Thyroid gland (tissue), 4 donors: ENCODE data around the gene ABCG8. TPM values are rescaled to one million over a fixed set of nuclear protein-coding genes. Genes with fewer than 3 reads are reported as not detected.

Source experiments
- DNase-seq, 2 donors: peaks; one replicate each; pipeline ENCODE4 v3.0.0-alpha.2; 2019
- H3K27ac ChIP-seq, 3 donors: fragments of 200-600 bp; sonication (generic); 1 replicate in 2 of 3; 2 replicates in 1 of 3; pipeline ENCODE4 v1.5.1; 2016 to 2019; ENCODE audit warnings: mild to moderate bottlenecking in 1 of 3, moderate library complexity in 1 of 3
- H3K27me3 ChIP-seq: fragments of 200-600 bp; sonication (generic); one replicate; pipeline ENCODE4 v1.5.1; 2019
- H3K36me3 ChIP-seq, 2 donors: fragments of 200-600 bp; sonication (generic); one replicate each; pipeline ENCODE4 v1.5.1; 2016 to 2019
- H3K4me1 ChIP-seq, 2 donors: fragments of 200-600 bp; sonication (generic); one replicate each; pipeline ENCODE4 v1.5.1; 2017 to 2019
- H3K4me3 ChIP-seq, 3 donors: fragments of 200-600 bp; sonication (generic); replicated peaks in 1 of 3; 1 replicate in 2 of 3; 2 replicates in 1 of 3; pipeline ENCODE4 v1.5.1; 2016; ENCODE audit warnings: mild to moderate bottlenecking in 1 of 3
- H3K9me3 ChIP-seq: fragments of 200-600 bp; sonication (generic); one replicate; pipeline ENCODE4 v1.5.1; 2017
- CTCF ChIP-seq, 6 experiments: fragments of 200-600 bp in 3 of 6; fragments of 450-650 bp in 3 of 6; sonication (generic) in 3 of 6; IDR thresholded peaks; one replicate each; pipeline ENCODE4 v1.5.1; 2016 to 2019; ENCODE audit warnings: antibody characterized with exemption in 6 of 6, mild to moderate bottlenecking in 2 of 6, inconsistent platforms in 1 of 6, moderate library complexity in 1 of 6
- POLR2A ChIP-seq, 2 donors: fragments of 450-650 bp; IDR thresholded peaks; one replicate each; pipeline ENCODE4 v1.6.1; 2017; ENCODE audit warnings: antibody characterized with exemption in 2 of 2, mild to moderate bottlenecking in 2 of 2, moderate library complexity in 1 of 2
- WGBS, 2 donors: methylation state at CpG; one replicate each; pipeline ENCODE4 v1.1.5; 2017; 5-methylcytosine and 5-hydroxymethylcytosine counted together
- intact Hi-C: fragments of 100-400 bp; cut with DNase I; formaldehyde crosslinking; loops from one replicate; pipeline ENCODE4 v1.15.1; 2023
- total RNA-seq, 4 donors: library from RNA; depleted of rRNA; stranded (reverse); fragments of >200 nt; gene quantifications; one replicate each; pipeline ENCODE4 v1.2.3, GENCODE V29; 2016

ABCG8 gene
- total RNA-seq, 4 donors from 2014 or later = not detected

- TF ChIP-seq CTCF (IDR thresholded peaks at IDR 0.05) (no peak), POLR2A (IDR thresholded peaks at IDR 0.05) (no peak)
- Histone ChIP-seq H3K27me3 (no peaks in the 10 kb centered on the region), H3K27ac (no peak overlapping the region), H3K4me1 (no peaks in the 10 kb centered on the region), H3K4me3 (no peak overlapping the region), H3K36me3 (peaks cover 7 to 36% of the 10 kb centered on the region in 2 donors), H3K9me3 (no peaks in the 10 kb centered on the region)
- 91 to 94% methylated on average over 2 of the region's 2 CpGs for WGBS, 2 donors
- intact Hi-C loops = no loop called here
- DNase-seq = no peak
These were observed 32.1 kb upstream of the ABCG8 start for GRCh38 chr2:43806719-43807031.

- H3K27ac ChIP-seq = no peak overlapping the region
- no peaks in the 10 kb centered on the region for H3K27me3 ChIP-seq
- TF ChIP-seq CTCF (IDR thresholded peaks at IDR 0.05) (no peak), POLR2A (IDR thresholded peaks at IDR 0.05) (no peak)
- H3K4me1 ChIP-seq = no peaks in the 10 kb centered on the region
- intact Hi-C loops = no loop called here
- WGBS, 2 donors = 79 to 82% methylated on average over 2 of the region's 2 CpGs
- no peak overlapping the region for H3K4me3 ChIP-seq
- peaks cover 7 to 40% of the 10 kb centered on the region in 2 donors for H3K36me3 ChIP-seq
- no peaks in the 10 kb centered on the region for H3K9me3 ChIP-seq
- DNase-seq = no peak
These were observed 28.3 kb upstream of the ABCG8 start for GRCh38 chr2:43810452-43810851.

- H3K27me3 ChIP-seq = no peaks in the 10 kb centered on the region
- H3K4me3 ChIP-seq = no peak overlapping the region
- peaks cover 7 to 36% of the 10 kb centered on the region in 2 donors for H3K36me3 ChIP-seq
- H3K27ac ChIP-seq = no peak overlapping the region
- H3K4me1 ChIP-seq = no peaks in the 10 kb centered on the region
- intact Hi-C loops = no loop called here
- 75 to 82% methylated on average over 1 of the region's 1 CpG for WGBS, 2 donors
- no peak for DNase-seq
- no peak for TF ChIP-seq POLR2A (IDR thresholded peaks at IDR 0.05)
- no peak for TF ChIP-seq CTCF (IDR thresholded peaks at IDR 0.05)
- H3K9me3 ChIP-seq = no peaks in the 10 kb centered on the region
These were observed 27.9 kb upstream of the ABCG8 start for GRCh38 chr2:43810888-43811287.

- Histone ChIP-seq H3K9me3 (no peaks in the 10 kb centered on the region), H3K27me3 (no peaks in the 10 kb centered on the region), H3K27ac (no peak overlapping the region), H3K36me3 (peaks cover 7 to 27% of the 10 kb centered on the region in 2 donors), H3K4me1 (no peaks in the 10 kb centered on the region), H3K4me3 (no peak overlapping the region)
- DNase-seq = no peak
- intact Hi-C loops = no loop called here
- 76% methylated on average over 2 of the region's 2 CpGs for WGBS, 2 donors
- TF ChIP-seq POLR2A (IDR thresholded peaks at IDR 0.05) (no peak), CTCF (IDR thresholded peaks at IDR 0.05) (no peak)
These were observed 26.8 kb upstream of the ABCG8 start for GRCh38 chr2:43812006-43812405.

DNA sequence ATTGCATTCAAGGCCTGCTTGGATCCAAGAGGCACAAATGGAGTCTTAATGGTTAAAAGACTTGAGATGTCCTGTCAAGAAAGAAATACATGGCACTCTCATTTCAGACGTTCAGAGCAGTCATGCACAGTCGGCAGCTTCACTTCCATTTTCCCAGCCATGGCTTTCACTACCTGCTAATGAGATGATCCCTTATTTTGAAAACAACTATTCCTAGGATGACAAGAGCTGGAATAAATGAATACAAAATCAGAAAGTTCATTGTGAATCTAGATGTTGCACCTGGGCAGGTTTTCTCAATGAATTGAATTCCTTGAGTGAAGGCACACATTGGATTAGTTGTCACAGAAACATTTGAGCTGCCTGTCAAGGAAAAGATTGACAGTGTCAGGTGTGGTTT is 25.8 kb upstream of the ABCG8 start:
- H3K36me3 ChIP-seq = peaks cover 7 to 24% of the 10 kb centered on the region in 2 donors
- no peaks in the 10 kb centered on the region for H3K27me3 ChIP-seq
- 52 to 58% methylated on average over 2 of the region's 2 CpGs for WGBS, 2 donors
- no peak overlapping the region for H3K4me3 ChIP-seq
- TF ChIP-seq POLR2A (IDR thresholded peaks at IDR 0.05) (no peak), CTCF (IDR thresholded peaks at IDR 0.05) (no peak)
- DNase-seq = no peak
- H3K9me3 ChIP-seq = no peaks in the 10 kb centered on the region
- H3K4me1 ChIP-seq = no peaks in the 10 kb centered on the region
- no peak overlapping the region for H3K27ac ChIP-seq
- intact Hi-C loops = no loop called here
